Glomerular endothelial cell (primary cell): ENCODE measurements around the gene OSBPL3. TPM values are rescaled to one million over a fixed set of nuclear protein-coding genes. Genes with fewer than 3 reads are reported as not detected.

ENCODE experiments used
- DNase-seq: peaks from one replicate; pipeline ENCODE4 v3.0.0-alpha.2; 2011; ENCODE audit warnings: low read depth, low spot score; ENCODE audit errors: extremely low read depth
- total RNA-seq: library from RNA; depleted of rRNA; stranded (reverse); fragments of >200 nt; gene quantifications from 2 replicates; pipeline ENCODE4 v1.2.3, GENCODE V29; 2015

Gene OSBPL3
- total RNA-seq, 1 donor from 2014 or later: 22.5 TPM

- no peak for DNase-seq
These were observed 24.0 kb downstream of the OSBPL3 start for GRCh38 chr7:24956021-24956420.

- no peak for DNase-seq
These were observed 24.7 kb downstream of the OSBPL3 start for GRCh38 chr7:24955313-24955712.

- DNase-seq: no peak
These were observed 27.5 kb downstream of the OSBPL3 start for GRCh38 chr7:24952464-24952863.

GRCh38 chr7:24951441-24951980 is 28.5 kb downstream of the OSBPL3 start:
- no peak for DNase-seq

GRCh38 chr7:24949884-24950283 is 30.1 kb downstream of the OSBPL3 start:
- no peak for DNase-seq

- no peak for DNase-seq
These were observed 31.2 kb downstream of the OSBPL3 start for GRCh38 chr7:24948739-24949138.

- no peak for DNase-seq
These were observed 33.5 kb downstream of the OSBPL3 start for GRCh38 chr7:24946467-24946866.

- no peak for DNase-seq
These were observed 34.1 kb downstream of the OSBPL3 start for GRCh38 chr7:24945899-24946298.

GRCh38 chr7:24943096-24943948 is 36.7 kb downstream of the OSBPL3 start:
- no peak for DNase-seq

- DNase-seq: no peak
These were observed 37.8 kb downstream of the OSBPL3 start for GRCh38 chr7:24942226-24942625.

- no peak for DNase-seq
These were observed 40.6 kb downstream of the OSBPL3 start for GRCh38 chr7:24939416-24939815.

- no peak for DNase-seq
These were observed 43.7 kb downstream of the OSBPL3 start for GRCh38 chr7:24936121-24936824.

GRCh38 chr7:24933298-24933697 is 46.7 kb downstream of the OSBPL3 start:
- DNase-seq: no peak

- no peak for DNase-seq
These were observed 47.2 kb downstream of the OSBPL3 start for GRCh38 chr7:24932815-24933214.

GRCh38 chr7:24932389-24932788 is 47.6 kb downstream of the OSBPL3 start:
- no peak for DNase-seq

- no peak for DNase-seq
These were observed 48.1 kb downstream of the OSBPL3 start for GRCh38 chr7:24931844-24932243.

- no peak for DNase-seq
These were observed 49.1 kb downstream of the OSBPL3 start for GRCh38 chr7:24930856-24931255.

GRCh38 chr7:24926623-24927524 is 53.1 kb downstream of the OSBPL3 start:
- DNase-seq: no peak

GRCh38 chr7:24924375-24924774 is 55.6 kb downstream of the OSBPL3 start:
- no peak for DNase-seq

- no peak for DNase-seq
These were observed 56.7 kb downstream of the OSBPL3 start for GRCh38 chr7:24923172-24923865.
